ENCODE results near the gene DELE1. TPM values are rescaled to one million over a fixed set of nuclear protein-coding genes. Genes with fewer than 3 reads are reported as not detected.

Gene DELE1
- polyA plus RNA-seq, 12 donors: 64.1 to 110 (median 79.5) TPM; not detected in 1

DNA sequence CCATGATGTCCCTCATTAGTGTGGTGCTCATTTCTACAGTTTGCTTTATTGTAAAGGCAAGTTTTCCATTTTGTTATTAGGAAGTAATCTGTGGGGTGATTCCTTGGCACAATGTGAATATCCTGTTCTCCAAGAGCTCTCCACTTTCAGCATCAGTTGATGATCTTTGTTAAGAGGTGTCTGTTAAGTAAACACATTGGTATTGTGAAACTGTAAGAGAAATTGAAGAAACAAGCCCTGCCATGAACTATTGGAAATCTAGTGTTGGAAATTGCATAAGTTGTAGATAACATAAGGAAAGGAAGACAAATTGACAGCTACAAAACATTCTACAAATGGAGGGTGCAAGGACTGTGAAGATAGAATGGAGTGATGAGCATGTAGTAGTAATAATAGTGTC is 62.4 kb downstream of the DELE1 start:
- DNase-seq: no peak

DNA sequence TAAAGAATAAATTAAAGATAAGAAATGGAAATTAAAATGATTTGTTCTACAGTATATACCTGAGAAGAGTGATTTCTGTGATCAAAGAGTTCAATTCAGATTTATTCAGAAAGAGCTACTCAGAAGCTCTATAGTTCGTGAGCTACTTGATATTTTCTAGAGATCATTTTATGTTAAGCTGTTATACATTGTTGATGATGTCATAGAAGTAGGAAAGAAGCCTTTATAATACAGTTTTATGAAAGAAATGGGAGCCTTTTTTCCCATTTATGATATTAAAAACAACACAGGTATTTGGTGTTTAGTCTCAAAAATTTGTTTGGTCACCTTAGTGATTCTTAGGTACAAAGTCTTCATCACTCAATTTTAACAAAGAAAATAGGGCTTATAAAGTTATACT is 66.0 kb downstream of the DELE1 start:
- DNase-seq: no peak

Other genes starting within 250 kb of the DELE1 start
- 10 to 100 TPM in 11 of 12 donors, not detected in 1; 10.8 to 22.0 (median 13.4) TPM for gene ARAP3, start 241.6 kb upstream of the DELE1 start, polyA plus RNA-seq (ENCODE audit: insufficient read length in 12 of 12)
- gene PCDH1, start 45.5 kb upstream of the DELE1 start, polyA plus RNA-seq (ENCODE audit: insufficient read length in 12 of 12): 10 to 100 TPM in 11 of 12 donors, not detected in 1; 12.4 to 23.6 (median 15.2) TPM
- 10 to 100 TPM in 11 of 12 donors, not detected in 1; 14.5 to 25.7 (median 16.9) TPM for gene PCDH12, start 34.3 kb downstream of the DELE1 start, polyA plus RNA-seq (ENCODE audit: insufficient read length in 12 of 12)
- gene RNF14, start 45.2 kb downstream of the DELE1 start, polyA plus RNA-seq (ENCODE audit: insufficient read length in 12 of 12): 10 to 100 TPM in 11 of 12 donors, not detected in 1; 35.1 to 51.2 (median 46.2) TPM
- 10 to 100 TPM in 11 of 12 donors, not detected in 1; 17.1 to 35.0 (median 24.3) TPM for gene GNPDA1, start 89.2 kb downstream of the DELE1 start, polyA plus RNA-seq (ENCODE audit: insufficient read length in 12 of 12)
- 10 to 100 TPM in 11 of 12 donors, not detected in 1; 58.5 to 92.8 (median 69.9) TPM for gene NDFIP1, start 184.9 kb downstream of the DELE1 start, polyA plus RNA-seq (ENCODE audit: insufficient read length in 12 of 12)

All from muscle of arm (tissue), 12 donors.